ENCODE results near the gene TPPP. TPM values are rescaled to one million over a fixed set of nuclear protein-coding genes. Genes with fewer than 3 reads are reported as not detected.

The TPPP gene
- total RNA-seq, 1 donor from 2014 or later = 1.1 TPM

- no peak for DNase-seq
Measured at GRCh38 chr5:677131-678101, 15.7 kb downstream of the TPPP start.

GRCh38 chr5:676699-677076 lies 16.5 kb downstream of the TPPP start:
- DNase-seq = no peak

- no peak for DNase-seq
Measured at GRCh38 chr5:675871-676698, 17.1 kb downstream of the TPPP start.

- no peak for DNase-seq
Measured at GRCh38 chr5:675111-675870, 17.9 kb downstream of the TPPP start.

DNA sequence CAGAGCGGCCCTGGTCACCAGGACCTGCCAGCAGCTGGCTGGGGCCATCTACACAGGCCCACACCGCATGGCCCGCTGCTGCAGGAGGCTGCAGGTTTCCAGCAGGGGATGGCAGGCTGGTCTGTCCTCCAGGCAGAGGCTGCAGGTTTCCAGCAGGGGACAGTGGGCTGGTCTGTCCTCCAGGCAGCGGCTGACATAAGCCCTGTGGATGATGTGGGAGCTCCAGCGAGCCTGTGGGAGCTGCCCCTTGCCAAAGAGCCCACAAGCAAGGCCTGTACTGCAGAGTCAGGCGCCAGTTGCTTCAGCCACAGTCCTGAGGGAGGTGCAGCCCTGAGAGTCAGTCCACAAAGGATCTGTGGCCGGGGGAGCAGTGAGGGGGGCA lies 18.5 kb downstream of the TPPP start:
- DNase-seq = no peak

DNA sequence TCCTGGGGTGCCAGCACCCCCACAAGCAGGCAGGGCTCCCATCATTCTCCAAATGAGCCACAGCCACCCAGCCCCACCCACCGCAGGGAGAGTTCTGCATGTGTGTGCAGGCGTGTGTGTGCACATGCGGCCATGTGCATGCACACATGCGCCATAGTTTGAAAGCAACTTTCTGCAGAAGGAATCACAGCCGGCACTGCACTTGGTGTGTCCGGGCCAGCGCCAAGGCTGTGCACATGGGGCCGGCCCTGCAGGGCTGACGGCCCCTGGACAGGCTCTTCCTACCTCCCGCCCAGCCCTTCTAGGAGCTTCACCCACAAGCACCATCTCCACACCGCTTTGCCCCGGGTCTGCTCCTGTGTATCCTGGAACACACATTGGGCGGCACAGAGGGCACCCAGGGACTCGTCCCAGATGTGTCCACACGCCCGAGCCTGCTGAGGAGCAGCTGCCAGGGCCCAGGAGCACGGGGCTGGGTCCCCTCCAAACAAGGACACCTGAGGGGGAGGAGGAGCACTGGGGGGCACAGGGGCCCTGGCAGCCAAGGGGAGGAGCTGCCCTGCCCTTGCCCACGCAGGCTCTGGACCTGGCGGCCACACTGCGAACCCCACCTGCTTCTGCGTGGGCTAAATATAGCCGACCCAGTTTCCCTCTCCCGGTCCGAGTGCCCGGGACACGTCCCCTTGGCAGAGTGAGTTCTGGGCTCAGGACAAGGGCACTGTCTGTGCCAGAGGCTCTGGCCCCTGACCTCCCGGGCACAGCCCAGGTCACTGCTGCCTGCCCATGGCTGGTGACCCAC lies 19.1 kb downstream of the TPPP start:
- DNase-seq = no peak

- no peak for DNase-seq
Measured at GRCh38 chr5:673161-673830, 19.9 kb downstream of the TPPP start.

- peak; percentile 87 for DNase-seq
Measured at GRCh38 chr5:672329-673160, 20.6 kb downstream of the TPPP start.

DNA sequence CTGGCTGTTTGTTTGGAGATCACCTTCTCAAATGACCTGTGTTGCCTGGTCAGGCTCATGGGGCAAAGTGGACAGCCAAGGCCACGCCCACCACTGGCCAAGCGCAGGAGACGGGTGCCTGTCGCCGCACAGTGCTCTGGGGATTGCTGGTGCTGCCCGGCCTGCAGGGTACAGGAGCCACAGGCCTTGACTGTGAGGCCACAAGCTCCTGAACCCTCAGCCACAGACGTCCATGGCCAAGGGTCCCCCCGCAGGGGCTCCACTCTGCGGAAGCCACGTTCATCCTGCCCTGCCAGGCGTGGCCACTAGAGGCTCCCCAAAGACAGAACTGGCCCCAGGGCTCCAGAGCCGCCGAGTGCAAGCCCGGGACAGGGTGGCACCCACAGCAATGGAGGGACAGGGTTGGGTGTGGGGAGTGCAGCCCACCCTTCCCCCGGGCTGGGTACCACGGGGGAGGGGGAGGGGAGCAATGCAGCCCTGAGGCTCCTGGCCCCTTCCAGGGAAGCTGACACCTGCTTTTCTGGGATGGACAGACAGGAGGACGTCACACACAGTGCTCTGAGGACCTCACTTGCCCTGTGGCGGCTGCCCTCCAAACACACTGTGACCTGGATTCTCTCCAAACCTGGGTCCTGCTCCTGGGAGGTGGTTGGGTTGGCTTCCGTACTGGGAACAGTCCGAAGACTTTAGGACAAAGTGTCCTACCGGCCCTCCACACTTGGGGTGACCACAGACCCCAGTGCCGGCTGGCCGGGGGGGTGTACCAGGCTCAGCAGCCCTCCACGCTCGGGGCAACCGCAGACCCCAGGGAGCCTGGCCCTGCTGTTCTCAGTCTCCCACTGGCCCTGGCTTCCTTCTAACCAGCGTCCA lies 21.5 kb downstream of the TPPP start:
- peak; percentile 24 for DNase-seq

GRCh38 chr5:670396-671270 lies 22.5 kb downstream of the TPPP start:
- DNase-seq = no peak

- no peak for DNase-seq
Measured at GRCh38 chr5:669842-670395, 23.2 kb downstream of the TPPP start.

GRCh38 chr5:669111-669841 lies 23.9 kb downstream of the TPPP start:
- no peak for DNase-seq

GRCh38 chr5:668283-668995 lies 24.7 kb downstream of the TPPP start:
- DNase-seq = no peak

GRCh38 chr5:666816-667498 lies 26.2 kb downstream of the TPPP start:
- no peak for DNase-seq

GRCh38 chr5:665956-666711 lies 27.0 kb downstream of the TPPP start:
- DNase-seq = no peak
